ENCODE data around the gene VCAN. TPM values are rescaled to one million over a fixed set of nuclear protein-coding genes. Genes with fewer than 3 reads are reported as not detected.

Gene VCAN
- total RNA-seq, 1 experiment from 2014 or later: 31.4 TPM

GRCh38 chr5:83589786-83590185 lies 118.2 kb downstream of the VCAN start:
- Mint-ChIP-seq H3K27ac (ENCODE audit: unreplicated experiment) (no peak overlapping the region), H3K4me3 (ENCODE audit: low read depth, unreplicated experiment) (no peak overlapping the region), H3K9me3 (ENCODE audit: low read depth, unreplicated experiment) (no peaks in the 10 kb centered on the region), H3K4me1 (ENCODE audit: low read depth, unreplicated experiment) (peaks cover 10% of the 10 kb centered on the region), H3K36me3 (ENCODE audit: insufficient read depth, unreplicated experiment) (no peaks in the 10 kb centered on the region), H3K27me3 (ENCODE audit: unreplicated experiment) (no peaks in the 10 kb centered on the region)
- no TSS peak for BruUV-seq (replicated peaks)
- CTCF ChIA-PET: no interaction called here
- TF ChIP-seq CTCF (IDR thresholded peaks at IDR 0.05; ENCODE audit: unreplicated experiment): no peak
- intact Hi-C loops (cut with micrococcal nuclease; ENCODE audit: unreplicated experiment): no loop called here
- no peak for DNase-seq

GRCh38 chr5:83590966-83591365 lies 119.4 kb downstream of the VCAN start:
- intact Hi-C loops (cut with micrococcal nuclease; ENCODE audit: unreplicated experiment): no loop called here
- no peak for TF ChIP-seq CTCF (IDR thresholded peaks at IDR 0.05; ENCODE audit: unreplicated experiment)
- BruUV-seq (replicated peaks): no TSS peak
- no peaks in the 10 kb centered on the region for H3K9me3 Mint-ChIP-seq (ENCODE audit: low read depth, unreplicated experiment)
- no peaks in the 10 kb centered on the region for H3K36me3 Mint-ChIP-seq (ENCODE audit: insufficient read depth, unreplicated experiment)
- CTCF ChIA-PET: no interaction called here
- H3K4me3 Mint-ChIP-seq (ENCODE audit: low read depth, unreplicated experiment): no peak overlapping the region
- H3K27ac Mint-ChIP-seq (ENCODE audit: unreplicated experiment): no peak overlapping the region
- H3K27me3 Mint-ChIP-seq (ENCODE audit: unreplicated experiment): no peaks in the 10 kb centered on the region
- no peak for DNase-seq
- peaks cover 10% of the 10 kb centered on the region for H3K4me1 Mint-ChIP-seq (ENCODE audit: low read depth, unreplicated experiment)

GRCh38 chr5:83595217-83595616 lies 123.7 kb downstream of the VCAN start:
- CTCF ChIA-PET: interaction anchor here (1.0 kb wide), 1 partner anchor 12 kb away, joined by 3 read pairs; no protein-coding TSS in a partner anchor
- TF ChIP-seq CTCF (IDR thresholded peaks at IDR 0.05; ENCODE audit: unreplicated experiment): no peak
- H3K36me3 Mint-ChIP-seq (ENCODE audit: insufficient read depth, unreplicated experiment): no peaks in the 10 kb centered on the region
- no peaks in the 10 kb centered on the region for H3K9me3 Mint-ChIP-seq (ENCODE audit: low read depth, unreplicated experiment)
- no peak overlapping the region for H3K4me3 Mint-ChIP-seq (ENCODE audit: low read depth, unreplicated experiment)
- H3K27ac Mint-ChIP-seq (ENCODE audit: unreplicated experiment): no peak overlapping the region
- DNase-seq: no peak
- intact Hi-C loops (cut with micrococcal nuclease; ENCODE audit: unreplicated experiment): no loop called here
- no peaks in the 10 kb centered on the region for H3K4me1 Mint-ChIP-seq (ENCODE audit: low read depth, unreplicated experiment)
- H3K27me3 Mint-ChIP-seq (ENCODE audit: unreplicated experiment): no peaks in the 10 kb centered on the region
- BruUV-seq (replicated peaks): no TSS peak

GRCh38 chr5:83608122-83608521 lies 136.6 kb downstream of the VCAN start:
- Mint-ChIP-seq H3K27me3 (ENCODE audit: unreplicated experiment) (no peaks in the 10 kb centered on the region), H3K36me3 (ENCODE audit: insufficient read depth, unreplicated experiment) (no peaks in the 10 kb centered on the region), H3K4me3 (ENCODE audit: low read depth, unreplicated experiment) (no peak overlapping the region), H3K27ac (ENCODE audit: unreplicated experiment) (no peak overlapping the region), H3K9me3 (ENCODE audit: low read depth, unreplicated experiment) (peaks cover 4% of the 10 kb centered on the region), H3K4me1 (ENCODE audit: low read depth, unreplicated experiment) (no peaks in the 10 kb centered on the region)
- TF ChIP-seq CTCF (IDR thresholded peaks at IDR 0.05; ENCODE audit: unreplicated experiment): peak; percentile 78
- DNase-seq: peak; percentile 56
- CTCF ChIA-PET: interaction anchor here (0.9 to 1.6 kb wide), 4 partner anchors 8 to 210 kb away, joined by 3 to 6 read pairs (median 4); no protein-coding TSS in a partner anchor
- intact Hi-C loops (cut with micrococcal nuclease; ENCODE audit: unreplicated experiment): loop anchor here (1.0 kb wide), 1 partner anchor 104 kb away; no protein-coding TSS in a partner anchor
- BruUV-seq (replicated peaks): no TSS peak
